Neutrophil (primary cell): ENCODE data around the gene RFC5.
"Not testable (repeated sequence)": the region's sequence is repeated elsewhere in the genome, so short reads cannot be mapped to it uniquely, and the experiment has no call there.

Experiments used
- H3K27ac ChIP-seq: fragments of 200-600 bp; sonication (generic); 2 replicates; pipeline ENCODE4 v1.5.1; 2016; ENCODE audit warnings: mild to moderate bottlenecking, moderate library complexity
- H3K27me3 ChIP-seq: fragments of 200-600 bp; sonication (generic); 2 replicates; pipeline ENCODE4 v1.6.0; 2016; ENCODE audit warnings: mild to moderate bottlenecking
- H3K36me3 ChIP-seq: fragments of 200-600 bp; sonication (generic); 2 replicates; pipeline ENCODE4 v1.5.1; 2017
- H3K4me1 ChIP-seq, 2 experiments: fragments of 200-600 bp in 1 of 2; sonication (generic) in 1 of 2; 1 replicate in 1 of 2; 2 replicates in 1 of 2; pipeline versions ENCODE4 v1.5.1 to v1.6.1; 2013 to 2016; ENCODE audit warnings: low read depth in 1 of 2, low read length in 1 of 2, mild to moderate bottlenecking in 1 of 2, moderate library complexity in 1 of 2; ENCODE audit not compliant: control insufficient read depth in 1 of 2, insufficient read depth in 1 of 2
- H3K4me3 ChIP-seq, 2 experiments: fragments of 200-600 bp in 1 of 2; sonication (generic) in 1 of 2; 1 replicate in 1 of 2; 2 replicates in 1 of 2; pipeline ENCODE4 v1.5.1; 2013 to 2016; ENCODE audit warnings: low read depth in 1 of 2, low read length in 1 of 2, mild to moderate bottlenecking in 1 of 2, moderate library complexity in 1 of 2
- H3K9me3 ChIP-seq: fragments of 200-600 bp; sonication (generic); 2 replicates; pipeline ENCODE4 v1.5.1; 2016
- TF ChIP-seq, protein P1 (sequence below): fragments of 200-600 bp; sonication (generic); IDR thresholded peaks from 2 replicates; pipeline ENCODE4 v1.5.1; 2016; ENCODE audit warnings: antibody characterized with exemption

The RFC5 gene

DNA sequence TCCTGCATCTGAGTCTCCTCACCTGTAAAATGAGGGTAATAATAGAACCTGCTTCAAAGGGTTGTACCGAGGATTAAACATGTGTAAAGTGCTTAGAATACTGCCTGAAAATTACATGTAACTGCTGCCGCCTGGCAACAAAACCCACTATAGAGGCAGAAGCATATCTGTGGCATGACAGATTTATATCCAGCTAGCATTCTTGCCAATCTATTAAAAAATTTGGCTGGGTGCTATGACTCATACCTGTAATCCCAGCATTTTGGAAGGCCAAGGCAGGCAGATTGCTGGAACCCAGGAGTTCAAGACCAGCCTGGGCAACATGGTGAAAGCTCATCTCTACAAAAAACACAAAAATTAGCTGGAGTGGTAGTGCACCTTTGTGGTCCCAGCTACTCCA lies 31.3 kb upstream of the RFC5 start:
- TF ChIP-seq, protein P1, sequence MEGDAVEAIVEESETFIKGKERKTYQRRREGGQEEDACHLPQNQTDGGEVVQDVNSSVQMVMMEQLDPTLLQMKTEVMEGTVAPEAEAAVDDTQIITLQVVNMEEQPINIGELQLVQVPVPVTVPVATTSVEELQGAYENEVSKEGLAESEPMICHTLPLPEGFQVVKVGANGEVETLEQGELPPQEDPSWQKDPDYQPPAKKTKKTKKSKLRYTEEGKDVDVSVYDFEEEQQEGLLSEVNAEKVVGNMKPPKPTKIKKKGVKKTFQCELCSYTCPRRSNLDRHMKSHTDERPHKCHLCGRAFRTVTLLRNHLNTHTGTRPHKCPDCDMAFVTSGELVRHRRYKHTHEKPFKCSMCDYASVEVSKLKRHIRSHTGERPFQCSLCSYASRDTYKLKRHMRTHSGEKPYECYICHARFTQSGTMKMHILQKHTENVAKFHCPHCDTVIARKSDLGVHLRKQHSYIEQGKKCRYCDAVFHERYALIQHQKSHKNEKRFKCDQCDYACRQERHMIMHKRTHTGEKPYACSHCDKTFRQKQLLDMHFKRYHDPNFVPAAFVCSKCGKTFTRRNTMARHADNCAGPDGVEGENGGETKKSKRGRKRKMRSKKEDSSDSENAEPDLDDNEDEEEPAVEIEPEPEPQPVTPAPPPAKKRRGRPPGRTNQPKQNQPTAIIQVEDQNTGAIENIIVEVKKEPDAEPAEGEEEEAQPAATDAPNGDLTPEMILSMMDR, result no peak
- Histone ChIP-seq H3K36me3 (no peaks in the 10 kb centered on the region), H3K27ac (no peak overlapping the region), H3K4me3 (no peak overlapping the region), H3K9me3 (no peaks in the 10 kb centered on the region), H3K4me1 (no peaks in the 10 kb centered on the region), H3K27me3 (no peaks in the 10 kb centered on the region)

- H3K4me3 ChIP-seq, result no peak overlapping the region
- H3K27ac ChIP-seq, result no peak overlapping the region
- no peaks in the 10 kb centered on the region for H3K36me3 ChIP-seq
- TF ChIP-seq, protein P1, result no peak
- H3K9me3 ChIP-seq, result no peaks in the 10 kb centered on the region
- H3K4me1 ChIP-seq, result no peaks in the 10 kb centered on the region
- H3K27me3 ChIP-seq, result no peaks in the 10 kb centered on the region
These were observed 29.6 kb upstream of the RFC5 start for GRCh38 chr12:117986705-117987469.

- Histone ChIP-seq H3K4me3 (no peak overlapping the region), H3K4me1 (no peaks in the 10 kb centered on the region), H3K27me3 (no peaks in the 10 kb centered on the region), H3K27ac (no peak overlapping the region), H3K9me3 (no peaks in the 10 kb centered on the region), H3K36me3 (no peaks in the 10 kb centered on the region)
- TF ChIP-seq, protein P1, result no peak
These were observed 21.7 kb upstream of the RFC5 start for GRCh38 chr12:117994551-117995438.

DNA sequence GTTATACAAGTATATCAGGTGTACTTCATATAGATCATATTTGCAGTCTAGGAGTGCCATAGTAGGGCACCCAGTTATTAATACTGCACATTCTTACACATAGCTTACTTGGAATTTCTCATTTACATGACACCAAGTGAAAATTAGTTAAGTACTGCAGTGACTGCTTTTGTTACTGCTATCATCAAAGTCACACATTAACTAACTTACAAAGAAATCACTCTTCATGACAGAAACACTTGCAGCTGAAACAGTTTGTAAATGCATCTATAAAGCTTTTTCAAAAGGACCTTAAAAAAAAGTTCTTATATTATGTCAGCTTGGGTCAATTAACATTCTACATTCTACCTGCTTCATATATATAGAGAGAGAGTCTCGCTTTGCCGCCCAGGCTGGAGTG lies 17.8 kb upstream of the RFC5 start:
- no peaks in the 10 kb centered on the region for H3K4me1 ChIP-seq
- H3K4me3 ChIP-seq, result no peak overlapping the region
- TF ChIP-seq, protein P1, result no peak
- peaks cover under 1% of the 10 kb centered on the region for H3K27me3 ChIP-seq
- H3K27ac ChIP-seq, result no peak overlapping the region
- no peaks in the 10 kb centered on the region for H3K36me3 ChIP-seq
- H3K9me3 ChIP-seq, result no peaks in the 10 kb centered on the region

GRCh38 chr12:117999806-118000205 lies 16.7 kb upstream of the RFC5 start:
- H3K9me3 ChIP-seq, H3K27ac ChIP-seq, H3K4me3 ChIP-seq, H3K4me1 ChIP-seq, H3K36me3 ChIP-seq: not testable (repeated sequence)
- peaks cover 12% of the 10 kb centered on the region for H3K27me3 ChIP-seq

DNA sequence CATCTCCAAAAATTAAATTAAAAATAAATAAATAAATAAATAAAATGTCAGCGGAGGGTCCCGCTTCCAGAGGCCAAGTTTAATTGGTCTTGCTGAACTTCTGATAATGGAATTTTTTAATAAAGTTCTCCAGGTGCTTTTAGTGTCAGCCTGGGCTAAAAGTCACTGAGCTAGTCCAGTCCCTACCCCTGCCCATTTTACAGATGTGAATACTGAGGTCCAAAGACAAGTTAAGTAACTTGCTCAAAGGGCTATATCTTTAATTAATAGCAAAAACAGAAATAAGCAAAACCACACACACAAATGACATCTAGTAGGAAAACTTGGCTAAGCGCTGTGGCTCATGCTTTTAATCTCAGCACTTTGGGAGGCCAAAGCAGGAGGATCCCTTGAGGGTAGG lies 5.6 kb upstream of the RFC5 start:
- H3K9me3 ChIP-seq, result no peaks in the 10 kb centered on the region
- no peak overlapping the region for H3K27ac ChIP-seq
- H3K4me1 ChIP-seq, result peaks cover 0 to under 1% of the 10 kb centered on the region in 2 experiments
- H3K27me3 ChIP-seq, result peaks cover 29% of the 10 kb centered on the region
- H3K36me3 ChIP-seq, result no peaks in the 10 kb centered on the region
- H3K4me3 ChIP-seq, result no peak overlapping the region
- TF ChIP-seq, protein P1, result no peak
